IMR-90 (cell line): ENCODE measurements around the gene ABCC8. TPM values are rescaled to one million over a fixed set of nuclear protein-coding genes. Genes with fewer than 3 reads are reported as not detected.

Experiments
- ATAC-seq: fragments of 200-7000 bp; cut with Tn5 transposase; 2 replicates; pipeline ENCODE4 v1.9.1; 2020; ENCODE audit warnings: low read depth, mild to moderate bottlenecking, moderate library complexity
- BruUV-seq: library from RNA; stranded (reverse); fragments of 400-500 nt; replicated peaks from 2 replicates; lab custom pipeline; 2021; lab: Mats Ljungman, UMichigan
- CTCF ChIA-PET: fragments of 300-600 bp; formaldehyde crosslinking; extraction: SDS; loops from one replicate; lab custom pipeline; 2021; ENCODE audit warnings: antibody characterized with exemption; lab: Yijun Ruan, JAX
- POLR2A ChIA-PET: fragments of 300-600 bp; sonication (Branson Sonifier 250); formaldehyde crosslinking; loops from one replicate; lab custom pipeline; 2022; ENCODE audit warnings: antibody characterized with exemption; ENCODE audit not compliant: unreplicated experiment; lab: Charles Lee
- DNase-seq: peaks from one replicate; pipeline ENCODE4 v3.0.0; 2013
- H2AFZ ChIP-seq: replicated peaks from 2 replicates; pipeline ENCODE3; 2013; ENCODE audit warnings: low read length, mild to moderate bottlenecking; ENCODE audit not compliant: poor library complexity
- H2AK5ac ChIP-seq: 2 replicates; pipeline ENCODE4 v1.6.1; 2013; ENCODE audit warnings: low read depth, low read length, inconsistent platforms
- H2AK9ac ChIP-seq: replicated peaks from 2 replicates; pipeline ENCODE3; 2013; ENCODE audit warnings: mild to moderate bottlenecking, low read depth, low read length, moderate library complexity; ENCODE audit not compliant: poor library complexity
- H2BK120ac ChIP-seq: 2 replicates; pipeline ENCODE4 v1.6.1; 2013; ENCODE audit warnings: low read depth, low read length, inconsistent platforms
- H2BK15ac ChIP-seq: 3 replicates; pipeline ENCODE4 v1.6.1; 2013; ENCODE audit warnings: low read depth, low read length, inconsistent platforms
- H2BK20ac ChIP-seq: 2 replicates; pipeline ENCODE4 v1.6.1; 2013; ENCODE audit warnings: low read depth, mild to moderate bottlenecking, inconsistent platforms, low read length, moderate library complexity
- H2BK5ac ChIP-seq: 2 replicates; pipeline ENCODE4 v1.6.1; 2013; ENCODE audit warnings: mild to moderate bottlenecking, low read depth, low read length, inconsistent platforms; ENCODE audit not compliant: poor library complexity, severe bottlenecking
- H3K14ac ChIP-seq: replicated peaks from 2 replicates; pipeline ENCODE4 v1.6.1; 2013; ENCODE audit warnings: low read depth, low read length, inconsistent platforms
- H3K18ac ChIP-seq: 2 replicates; pipeline ENCODE4 v1.6.1; 2013; ENCODE audit warnings: low read depth, low read length, control low read depth
- H3K23ac ChIP-seq: 2 replicates; pipeline ENCODE4 v1.6.1; 2013; ENCODE audit warnings: low read depth, low read length, inconsistent platforms
- H3K27ac ChIP-seq: 2 replicates; pipeline ENCODE4 v1.5.1; 2013; ENCODE audit warnings: mild to moderate bottlenecking, control low read depth, low read length; ENCODE audit not compliant: insufficient read depth
- H3K27me3 ChIP-seq: 2 replicates; pipeline ENCODE4 v1.6.1; 2013; ENCODE audit warnings: low read length; ENCODE audit not compliant: control insufficient read depth, insufficient read depth
- H3K36me3 ChIP-seq: 2 replicates; pipeline ENCODE4 v1.6.1; 2013; ENCODE audit warnings: low read length, mixed read lengths; ENCODE audit not compliant: control insufficient read depth, insufficient read depth
- H3K4ac ChIP-seq: 2 replicates; pipeline ENCODE4 v1.6.1; 2013; ENCODE audit warnings: low read depth, low read length, inconsistent platforms
- H3K4me1 ChIP-seq: 2 replicates; pipeline ENCODE4 v1.6.1; 2013; ENCODE audit warnings: low read length, mixed read lengths; ENCODE audit not compliant: control insufficient read depth, insufficient read depth
- H3K4me2 ChIP-seq: 2 replicates; pipeline ENCODE4 v1.6.1; 2013; ENCODE audit warnings: low read depth, mild to moderate bottlenecking, control low read depth, low read length, moderate library complexity
- H3K4me3 ChIP-seq: 2 replicates; pipeline ENCODE4 v1.5.1; 2013; ENCODE audit warnings: low read depth, mild to moderate bottlenecking, control low read depth, low read length, moderate library complexity; ENCODE audit not compliant: insufficient read depth
- H3K56ac ChIP-seq: 2 replicates; pipeline ENCODE4 v1.6.1; 2013; ENCODE audit warnings: low read length, inconsistent platforms; ENCODE audit not compliant: insufficient read depth; ENCODE audit errors: extremely low read depth
- H3K79me1 ChIP-seq, 2 experiments: 2 replicates each; pipeline ENCODE4 v1.6.1; 2013; ENCODE audit warnings: low read length in 2 of 2, inconsistent platforms in 1 of 2, low read depth in 1 of 2
- H3K9ac ChIP-seq: 2 replicates; pipeline ENCODE4 v1.6.1; 2013; ENCODE audit warnings: low read depth, low read length, control low read depth
- H3K9me1 ChIP-seq: 2 replicates; pipeline ENCODE4 v1.6.1; 2013; ENCODE audit warnings: low read length, inconsistent platforms; ENCODE audit not compliant: insufficient read depth
- H3K9me3 ChIP-seq: 2 replicates; pipeline ENCODE4 v1.6.1; 2013; ENCODE audit warnings: low read length; ENCODE audit not compliant: control insufficient read depth, insufficient read depth
- H4K20me1 ChIP-seq: 2 replicates; pipeline ENCODE4 v1.6.1; 2013; ENCODE audit warnings: low read length, inconsistent platforms; ENCODE audit not compliant: insufficient read depth
- H4K5ac ChIP-seq: 2 replicates; pipeline ENCODE4 v1.6.1; 2013; ENCODE audit warnings: mild to moderate bottlenecking, low read depth, low read length, control low read depth
- H4K8ac ChIP-seq, 2 experiments: 2 replicates each; pipeline ENCODE4 v1.6.1; 2013; ENCODE audit warnings: low read depth in 2 of 2, low read length in 2 of 2, control low read depth in 1 of 2, inconsistent platforms in 1 of 2
- H4K91ac ChIP-seq: 2 replicates; pipeline ENCODE4 v1.6.1; 2013; ENCODE audit warnings: low read depth, low read length, inconsistent platforms; ENCODE audit not compliant: insufficient read depth
- CHD1 ChIP-seq: IDR thresholded peaks from 2 replicates; pipeline ENCODE4 v1.6.1; 2012; ENCODE audit warnings: low read depth, low read length, improper control_type of control experiment
- MXI1 ChIP-seq: IDR thresholded peaks from 2 replicates; pipeline ENCODE4 v1.6.1; 2012; ENCODE audit warnings: low read depth, mild to moderate bottlenecking, low read length, moderate library complexity, borderline replicate concordance
- POLR2A ChIP-seq: IDR thresholded peaks from 2 replicates; pipeline ENCODE4 v1.6.1; 2012; ENCODE audit warnings: mild to moderate bottlenecking, low read depth, low read length
- RCOR1 ChIP-seq: IDR thresholded peaks from 2 replicates; pipeline ENCODE4 v1.6.1; 2012; ENCODE audit warnings: mild to moderate bottlenecking, low read length, improper control_type of control experiment; ENCODE audit not compliant: insufficient replicate concordance
- WGBS, 2 experiments: methylation state at CpG; one replicate each; pipeline versions ENCODE4 v1.1.5 to v1.1.7; 2013; ENCODE audit warnings: missing lambda C conversion rate in 2 of 2; ENCODE audit not compliant: insufficient read length in 1 of 2; ENCODE audit errors: extremely low coverage in 2 of 2; 5-methylcytosine and 5-hydroxymethylcytosine counted together
- dilution Hi-C: fragments of 300-500 bp; cut with HindIII; formaldehyde crosslinking; loops from one replicate; pipeline ENCODE4 v1.14.3; 2018; ENCODE audit warnings: low sequenced_read_pairs; ENCODE audit not compliant: unreplicated experiment
- in situ Hi-C: fragments of 300-500 bp; cut with MboI; formaldehyde crosslinking; loops from 3 replicates; pipeline ENCODE4 v1.14.3; 2019; ENCODE audit warnings: low sequenced_read_pairs, inconsistent platforms, mixed read lengths
- intact Hi-C: fragments of 100-400 bp; cut with micrococcal nuclease; formaldehyde crosslinking; loops from 2 replicates; pipeline ENCODE4 v1.10.0; 2022
- polyA plus RNA-seq, 3 experiments: library from polyadenylated mRNA; depleted of rRNA; stranded (reverse); fragments of >200 nt; gene quantifications; 2 replicates each; pipeline ENCODE4 v1.2.3, GENCODE V29; 2012; ENCODE audit warnings: low replicate concordance in 1 of 3
- total RNA-seq: library from RNA; depleted of rRNA; stranded (reverse); fragments of >200 nt; gene quantifications from 2 replicates; pipeline ENCODE4 v1.2.3, GENCODE V29; 2012
- TF ChIP-seq, protein P1 (sequence below): fragments of 150-350 bp; IDR thresholded peaks from 2 replicates; pipeline ENCODE4 v1.6.1; 2017; ENCODE audit warnings: mild to moderate bottlenecking, antibody characterized with exemption, low read length, low read depth
- TF ChIP-seq, protein P2 (sequence below): conservative IDR thresholded peaks from 2 replicates; pipeline ENCODE4 v1.5.1; 2012; ENCODE audit warnings: mild to moderate bottlenecking, low read depth, low read length, improper control_type of control experiment

Gene ABCC8
- total and polyA plus RNA-seq, 2 of the 4 experiments (the other 2 are of a cell fraction) = not detected

DNA sequence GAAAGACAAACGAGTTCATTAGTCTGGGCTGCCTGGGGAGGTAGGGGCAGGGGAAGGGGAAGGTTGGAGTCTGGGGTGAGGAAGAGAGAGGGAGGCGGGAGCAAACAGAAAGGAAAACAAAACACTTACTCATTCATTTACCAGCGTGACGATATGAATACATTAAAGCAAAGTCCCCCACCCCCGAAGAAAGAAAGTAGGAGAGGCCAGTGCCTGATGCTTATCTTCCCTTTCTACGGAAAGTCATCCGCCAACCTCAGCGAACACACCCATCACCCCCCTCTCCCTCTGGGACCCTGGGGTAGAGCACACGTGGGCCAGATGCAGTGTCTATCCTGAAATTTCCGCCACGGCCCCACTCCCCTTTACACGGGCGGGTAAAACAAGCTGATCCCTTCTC, 13.7 kb downstream of the ABCC8 start:
- H3K4me1 ChIP-seq = no peaks in the 10 kb centered on the region
- intact Hi-C loops (no loop called here), dilution Hi-C loops (no loop called here), in situ Hi-C loops (no loop called here)
- H2BK20ac ChIP-seq = no peak overlapping the region
- no peak overlapping the region for H2BK5ac ChIP-seq
- no TSS peak for BruUV-seq
- CTCF ChIA-PET = no interaction called here
- H2BK120ac ChIP-seq = no peak overlapping the region
- no peak overlapping the region for H2AK9ac ChIP-seq
- no peak overlapping the region for H3K56ac ChIP-seq
- H3K4ac ChIP-seq = no peak overlapping the region
- no peaks in the 10 kb centered on the region for H3K79me1 ChIP-seq
- H3K4me2 ChIP-seq = no peak overlapping the region
- H3K36me3 ChIP-seq = no peaks in the 10 kb centered on the region
- no peaks in the 10 kb centered on the region for H4K20me1 ChIP-seq
- no peak overlapping the region for H4K8ac ChIP-seq
- H3K23ac ChIP-seq = no peak overlapping the region
- H4K91ac ChIP-seq = no peak overlapping the region
- POLR2A ChIA-PET = no interaction called here
- H3K18ac ChIP-seq = no peak overlapping the region
- no peak overlapping the region for H3K4me3 ChIP-seq
- no peak overlapping the region for H2AFZ ChIP-seq
- H3K9me1 ChIP-seq = no peaks in the 10 kb centered on the region
- no peak overlapping the region for H2AK5ac ChIP-seq
- no peak overlapping the region for H2BK15ac ChIP-seq
- peaks cover 2% of the 10 kb centered on the region for H3K27me3 ChIP-seq
- 60% methylated on average over 1 of the region's 13 CpGs; no CpG with 5 or more reads in 1 of the 2 experiments for WGBS, 2 experiments
- no peak overlapping the region for H4K5ac ChIP-seq
- H3K27ac ChIP-seq = no peak overlapping the region
- no peaks in the 10 kb centered on the region for H3K9me3 ChIP-seq
- no peak overlapping the region for H3K9ac ChIP-seq
- H3K14ac ChIP-seq = no peak overlapping the region
- TF ChIP-seq MXI1 = no peak
- TF ChIP-seq RCOR1 = no peak
- TF ChIP-seq, protein P1, sequence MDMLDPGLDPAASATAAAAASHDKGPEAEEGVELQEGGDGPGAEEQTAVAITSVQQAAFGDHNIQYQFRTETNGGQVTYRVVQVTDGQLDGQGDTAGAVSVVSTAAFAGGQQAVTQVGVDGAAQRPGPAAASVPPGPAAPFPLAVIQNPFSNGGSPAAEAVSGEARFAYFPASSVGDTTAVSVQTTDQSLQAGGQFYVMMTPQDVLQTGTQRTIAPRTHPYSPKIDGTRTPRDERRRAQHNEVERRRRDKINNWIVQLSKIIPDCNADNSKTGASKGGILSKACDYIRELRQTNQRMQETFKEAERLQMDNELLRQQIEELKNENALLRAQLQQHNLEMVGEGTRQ = no peak
- TF ChIP-seq CHD1 = no peak
- TF ChIP-seq POLR2A = no peak
- TF ChIP-seq, protein P2, sequence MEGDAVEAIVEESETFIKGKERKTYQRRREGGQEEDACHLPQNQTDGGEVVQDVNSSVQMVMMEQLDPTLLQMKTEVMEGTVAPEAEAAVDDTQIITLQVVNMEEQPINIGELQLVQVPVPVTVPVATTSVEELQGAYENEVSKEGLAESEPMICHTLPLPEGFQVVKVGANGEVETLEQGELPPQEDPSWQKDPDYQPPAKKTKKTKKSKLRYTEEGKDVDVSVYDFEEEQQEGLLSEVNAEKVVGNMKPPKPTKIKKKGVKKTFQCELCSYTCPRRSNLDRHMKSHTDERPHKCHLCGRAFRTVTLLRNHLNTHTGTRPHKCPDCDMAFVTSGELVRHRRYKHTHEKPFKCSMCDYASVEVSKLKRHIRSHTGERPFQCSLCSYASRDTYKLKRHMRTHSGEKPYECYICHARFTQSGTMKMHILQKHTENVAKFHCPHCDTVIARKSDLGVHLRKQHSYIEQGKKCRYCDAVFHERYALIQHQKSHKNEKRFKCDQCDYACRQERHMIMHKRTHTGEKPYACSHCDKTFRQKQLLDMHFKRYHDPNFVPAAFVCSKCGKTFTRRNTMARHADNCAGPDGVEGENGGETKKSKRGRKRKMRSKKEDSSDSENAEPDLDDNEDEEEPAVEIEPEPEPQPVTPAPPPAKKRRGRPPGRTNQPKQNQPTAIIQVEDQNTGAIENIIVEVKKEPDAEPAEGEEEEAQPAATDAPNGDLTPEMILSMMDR = no peak
- DNase-seq (no peak), ATAC-seq (no peak)
